GM18873 (cell line): Measurements from ENCODE around the gene PI4KA.
"Not testable (repeated sequence)": the region's sequence is repeated elsewhere in the genome, so short reads cannot be mapped to it uniquely, and the experiment has no call there.

Experiments
- ATAC-seq: cut with Tn5 transposase; IDR thresholded peaks from one replicate; pipeline ENCODE4 v1.9.1; 2021; ENCODE audit warnings: mild to moderate bottlenecking, moderate library complexity, moderate number of reproducible peaks; ENCODE audit not compliant: unreplicated experiment, low FRiP score

The PI4KA gene

DNA sequence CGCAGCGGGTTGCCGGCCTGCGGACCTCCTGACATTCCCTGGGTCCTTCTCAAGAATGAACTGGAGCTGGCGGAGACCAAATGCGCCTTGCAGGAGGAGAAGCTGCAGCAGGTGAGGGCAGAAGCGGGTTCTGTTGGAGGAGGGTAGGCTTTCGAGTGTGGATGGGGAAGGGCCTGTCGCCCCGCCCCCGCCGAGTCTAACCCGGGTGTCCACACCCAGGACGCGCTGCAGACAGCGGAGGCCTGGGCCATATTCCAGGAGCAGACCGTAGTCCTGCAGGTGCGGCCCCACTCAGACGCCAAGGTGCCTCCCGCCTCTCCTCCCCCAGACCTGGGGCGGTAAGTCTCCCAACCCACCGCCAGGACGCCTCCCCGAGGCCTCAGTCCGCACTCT, 155.2 kb downstream of the PI4KA start:
- ATAC-seq = peak; percentile 11

DNA sequence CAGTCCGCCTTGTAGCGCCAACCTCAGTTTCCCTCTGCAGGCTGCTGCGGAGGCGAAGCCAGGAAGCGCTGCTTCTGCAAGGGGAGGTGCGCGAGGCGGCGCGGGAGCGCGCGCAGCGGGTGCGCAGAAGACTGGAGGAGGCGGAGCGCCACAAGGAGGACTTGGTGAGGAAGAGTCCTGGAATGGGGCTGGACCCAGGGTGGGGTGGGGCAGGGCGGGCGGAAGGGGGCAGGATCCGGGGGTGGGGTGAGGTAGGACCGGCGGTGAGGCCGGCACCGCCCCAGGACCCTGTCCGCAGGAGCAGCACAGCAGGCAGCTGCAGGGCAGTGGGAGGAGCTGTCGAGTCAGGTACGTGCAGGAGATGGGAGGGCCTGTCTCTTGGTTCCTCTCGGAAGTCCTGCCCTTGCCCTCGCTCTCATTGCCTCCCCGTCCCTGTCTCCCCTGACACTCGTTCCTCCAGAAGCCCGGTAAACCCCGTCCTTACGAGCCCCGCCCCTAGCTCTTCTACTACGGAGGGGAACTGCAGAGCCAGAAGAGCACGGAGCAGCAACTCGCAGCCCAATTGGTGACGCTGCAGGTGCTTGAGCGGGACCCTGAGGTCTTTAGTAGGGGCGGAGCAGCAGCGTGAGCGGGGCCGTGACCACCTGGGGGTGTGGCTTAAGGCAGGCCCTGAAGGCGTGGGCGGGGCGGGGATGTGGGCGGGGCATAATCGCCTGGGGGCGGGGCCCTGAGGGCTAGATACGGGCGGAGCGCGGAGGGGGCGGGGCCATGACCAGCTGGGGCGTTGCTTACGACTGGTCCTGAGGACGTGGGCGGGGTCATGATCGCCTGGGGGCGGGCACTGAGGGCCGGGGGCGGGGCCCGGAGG, 155.8 kb downstream of the PI4KA start:
- ATAC-seq = peak; percentile 59

DNA sequence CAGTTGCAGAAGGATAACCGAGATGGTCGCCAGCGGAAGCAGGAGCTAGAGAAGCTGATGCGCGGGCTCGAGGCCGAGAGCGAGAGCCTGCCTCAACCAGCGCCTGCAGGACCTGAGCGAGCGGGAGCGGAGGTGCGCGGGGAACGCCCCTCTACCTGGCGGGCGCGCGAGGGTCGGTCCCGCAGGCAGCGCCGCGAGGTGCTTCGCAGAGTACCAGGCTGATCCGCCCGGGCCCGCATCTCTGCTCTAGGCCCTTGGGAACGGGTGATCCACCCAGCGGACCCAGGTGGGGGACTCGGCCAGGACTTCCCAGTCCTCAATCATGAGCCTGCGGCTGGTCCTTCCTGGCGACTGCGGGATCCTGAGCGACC, 156.5 kb downstream of the PI4KA start:
- ATAC-seq = peak; percentile 22

DNA sequence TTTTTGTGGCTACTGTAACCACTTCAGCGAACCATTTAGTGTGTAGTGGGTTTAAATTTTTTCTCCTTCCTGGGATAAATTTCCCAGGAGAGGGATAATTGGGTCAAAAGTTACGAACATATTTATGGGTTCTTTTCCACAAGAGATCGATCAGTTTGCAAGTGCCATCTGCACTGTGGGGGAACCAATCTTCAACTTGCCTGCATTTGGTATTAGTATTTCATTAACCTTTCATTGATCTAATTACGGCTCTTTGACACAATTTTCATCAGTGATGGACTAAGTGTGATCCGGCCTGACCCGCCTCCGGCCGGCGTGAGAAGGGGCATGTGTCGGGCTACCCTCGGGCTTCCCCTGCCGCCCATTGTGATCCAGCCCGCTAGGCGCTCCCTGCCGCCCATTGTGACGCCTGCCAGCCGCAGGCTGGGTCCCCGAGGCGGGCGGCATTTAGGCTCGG, 156.9 kb downstream of the PI4KA start:
- peak; percentile 7 for ATAC-seq

DNA sequence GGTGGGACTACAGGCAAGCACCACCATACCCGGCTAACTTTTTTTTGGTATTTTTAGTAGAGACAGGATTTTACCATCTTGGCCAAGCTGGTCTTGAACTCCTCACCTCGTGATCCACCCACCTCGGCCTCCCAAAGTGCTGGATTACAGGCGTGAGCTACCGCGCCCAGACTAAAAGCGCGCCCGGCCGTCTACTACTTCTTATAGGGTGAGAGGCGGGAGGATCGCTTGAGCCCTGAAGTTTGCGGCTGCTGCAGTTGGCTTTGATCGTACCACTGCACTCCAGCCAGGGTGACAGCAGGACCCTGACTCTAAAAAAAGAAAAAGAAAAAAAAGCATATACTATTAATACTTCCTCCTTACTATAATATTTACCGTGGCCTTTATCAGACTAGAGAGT, 158.3 kb downstream of the PI4KA start:
- not testable (repeated sequence) for ATAC-seq

DNA sequence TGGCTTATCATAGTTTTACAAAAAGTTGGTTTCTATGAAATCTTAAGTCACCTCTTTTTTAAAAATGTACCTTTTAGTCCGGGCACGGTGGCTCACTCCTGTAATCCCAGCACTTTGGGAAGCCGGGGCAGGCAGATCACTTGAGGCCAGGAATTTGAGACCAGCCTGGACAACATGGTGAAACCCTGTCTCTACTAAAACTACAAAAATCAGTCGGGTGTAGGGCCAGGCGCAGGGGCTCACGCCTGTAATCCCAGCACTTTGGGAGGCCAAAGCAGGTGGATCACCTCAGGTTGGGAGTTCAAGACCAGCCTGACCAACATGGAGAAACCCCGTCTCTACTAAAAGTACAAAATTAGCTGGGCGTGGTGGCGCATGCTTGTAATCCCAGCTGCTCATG, 158.8 kb downstream of the PI4KA start:
- ATAC-seq = not testable (repeated sequence)

DNA sequence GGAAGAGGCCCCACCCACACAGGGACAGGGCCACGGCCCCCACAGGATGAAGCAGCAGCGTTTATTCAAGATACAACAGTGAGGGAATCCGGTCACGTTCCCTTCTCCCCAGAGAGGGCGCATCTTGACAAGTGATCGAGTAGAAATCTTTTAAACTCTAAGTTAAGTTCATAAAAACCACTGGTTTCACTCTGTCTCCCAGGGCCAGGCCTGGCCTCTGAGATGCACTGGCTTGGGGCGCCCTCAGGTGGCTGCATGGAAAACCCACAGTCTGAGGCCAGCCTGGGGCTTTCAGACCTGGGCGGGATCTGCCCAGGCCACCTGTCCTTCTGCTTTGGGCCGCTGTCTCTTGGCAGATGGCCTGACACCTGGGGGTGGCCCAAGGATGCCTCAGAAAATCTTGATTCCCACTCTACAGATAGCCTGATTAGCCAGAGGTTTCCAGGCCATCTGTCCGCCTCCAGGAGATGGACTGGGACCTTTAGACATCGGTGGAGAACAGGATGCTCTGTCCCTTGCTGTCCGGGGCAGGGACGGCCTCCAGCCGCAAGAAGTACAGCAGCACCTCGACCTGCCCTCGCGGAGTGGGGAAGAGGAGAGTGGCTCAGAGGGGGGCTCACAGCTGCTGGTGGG, 161.0 kb downstream of the PI4KA start:
- not testable (repeated sequence) for ATAC-seq

DNA sequence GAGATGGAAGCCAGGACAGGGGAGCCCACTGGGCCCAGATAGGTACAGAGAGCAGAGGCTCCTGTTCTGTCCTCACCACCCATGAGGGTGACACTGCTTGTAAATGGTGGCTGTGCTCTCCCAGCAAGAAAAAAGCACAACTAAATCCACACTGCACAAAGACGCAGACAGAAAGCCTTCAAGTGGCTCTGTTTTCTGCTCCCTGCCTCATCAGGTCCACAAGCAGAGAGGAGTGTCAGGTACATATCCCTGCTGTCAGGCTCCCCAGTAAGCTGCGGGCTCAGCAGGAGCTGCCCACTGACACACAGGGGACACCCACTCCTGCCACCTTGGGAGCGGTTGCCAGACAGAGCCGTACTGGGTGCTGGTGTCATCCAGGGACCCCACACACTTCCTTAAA, 162.6 kb downstream of the PI4KA start:
- ATAC-seq = not testable (repeated sequence)

DNA sequence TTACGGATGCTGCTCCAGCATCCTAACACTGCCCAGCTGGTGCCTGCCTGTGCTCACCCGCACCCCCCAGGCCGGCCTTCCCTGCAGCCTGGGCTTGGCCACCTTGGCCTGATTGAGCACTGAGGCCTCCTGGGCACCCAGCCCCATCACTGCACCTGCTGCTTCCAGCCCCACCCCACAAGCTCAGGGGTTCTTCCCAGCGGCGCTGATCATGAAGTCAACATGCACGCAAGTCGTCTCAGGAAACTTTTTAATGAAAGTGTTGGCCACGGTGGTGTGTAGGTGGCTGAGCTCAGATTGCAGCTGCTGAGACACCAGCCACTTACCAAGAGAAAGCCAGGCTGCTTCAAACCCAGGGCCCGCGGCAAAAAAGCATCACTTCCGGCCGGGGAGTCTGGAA, 163.4 kb downstream of the PI4KA start:
- ATAC-seq = not testable (repeated sequence)

DNA sequence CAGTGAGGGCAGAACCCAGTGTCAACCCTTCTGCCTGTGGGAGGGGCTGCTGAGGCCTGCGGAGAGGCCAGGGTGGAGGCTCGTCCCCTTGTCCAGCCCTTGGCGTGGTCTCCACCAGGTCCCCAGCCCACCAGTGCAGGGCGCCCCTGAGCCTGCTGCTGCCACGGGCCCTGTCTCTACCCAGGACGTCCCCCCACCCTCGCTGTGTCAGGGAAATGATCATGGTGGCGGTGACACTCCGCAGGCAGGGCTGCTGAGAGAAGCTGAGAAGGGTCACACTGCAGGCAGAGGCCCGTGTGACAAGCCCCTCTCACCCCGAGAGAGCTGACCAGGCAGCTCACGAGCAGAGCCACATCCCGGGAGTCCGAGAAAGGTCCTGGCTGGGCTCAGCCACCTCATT, 164.4 kb downstream of the PI4KA start:
- ATAC-seq = not testable (repeated sequence)

DNA sequence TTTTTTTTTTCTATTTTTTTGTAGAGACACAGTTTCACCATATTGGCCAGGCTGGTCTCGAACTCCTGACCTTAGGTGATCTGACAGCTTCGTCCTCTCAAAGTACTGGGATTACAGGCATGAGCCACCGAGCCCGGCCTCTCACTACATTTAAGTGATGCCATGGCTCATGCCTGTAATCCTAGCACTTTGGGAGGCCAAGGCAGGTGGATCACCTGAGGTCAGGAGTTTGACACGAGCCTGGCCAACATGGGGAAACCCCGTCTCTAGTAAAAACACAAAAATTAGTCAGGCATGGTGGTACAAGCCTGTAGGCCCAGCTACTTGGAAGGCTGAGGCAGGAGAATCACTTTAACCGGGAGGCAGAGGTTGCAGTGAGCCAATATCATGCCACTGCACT, 165.7 kb downstream of the PI4KA start:
- not testable (repeated sequence) for ATAC-seq

DNA sequence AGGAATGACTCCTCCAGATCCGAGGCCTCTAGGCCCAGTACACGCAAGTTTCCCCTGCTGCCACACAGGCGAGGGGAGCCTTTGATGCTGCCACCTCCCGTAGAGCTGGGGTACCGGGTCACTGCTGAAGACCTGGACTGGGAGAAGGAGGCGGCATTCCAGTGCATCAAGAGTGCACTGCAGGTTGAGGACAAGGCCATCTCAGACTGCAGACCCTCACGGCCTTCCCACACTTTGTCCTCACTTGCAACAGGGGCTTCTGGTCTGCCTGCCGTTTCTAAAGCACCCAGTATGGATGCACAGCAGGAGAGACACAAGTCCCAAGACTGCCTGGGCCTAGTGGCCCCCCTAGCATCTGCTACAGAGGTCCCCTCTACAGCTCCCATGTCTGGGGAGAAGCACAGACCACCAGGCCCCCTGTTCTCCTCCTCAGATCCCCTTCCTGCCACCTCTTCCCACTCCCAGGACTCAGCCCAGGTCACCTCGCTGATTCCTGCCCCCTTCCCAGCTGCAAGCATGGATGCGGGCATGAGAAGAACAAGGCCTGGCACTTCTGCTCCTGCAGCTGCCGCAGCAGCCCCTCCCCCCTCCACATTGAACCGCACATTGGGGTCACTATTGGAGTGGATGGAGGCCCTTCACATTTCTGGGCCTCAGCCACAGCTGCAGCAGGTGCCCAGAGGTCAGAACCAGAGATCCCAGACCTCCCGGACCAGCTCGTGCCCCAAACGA, 167.9 kb downstream of the PI4KA start:
- ATAC-seq = not testable (repeated sequence)

DNA sequence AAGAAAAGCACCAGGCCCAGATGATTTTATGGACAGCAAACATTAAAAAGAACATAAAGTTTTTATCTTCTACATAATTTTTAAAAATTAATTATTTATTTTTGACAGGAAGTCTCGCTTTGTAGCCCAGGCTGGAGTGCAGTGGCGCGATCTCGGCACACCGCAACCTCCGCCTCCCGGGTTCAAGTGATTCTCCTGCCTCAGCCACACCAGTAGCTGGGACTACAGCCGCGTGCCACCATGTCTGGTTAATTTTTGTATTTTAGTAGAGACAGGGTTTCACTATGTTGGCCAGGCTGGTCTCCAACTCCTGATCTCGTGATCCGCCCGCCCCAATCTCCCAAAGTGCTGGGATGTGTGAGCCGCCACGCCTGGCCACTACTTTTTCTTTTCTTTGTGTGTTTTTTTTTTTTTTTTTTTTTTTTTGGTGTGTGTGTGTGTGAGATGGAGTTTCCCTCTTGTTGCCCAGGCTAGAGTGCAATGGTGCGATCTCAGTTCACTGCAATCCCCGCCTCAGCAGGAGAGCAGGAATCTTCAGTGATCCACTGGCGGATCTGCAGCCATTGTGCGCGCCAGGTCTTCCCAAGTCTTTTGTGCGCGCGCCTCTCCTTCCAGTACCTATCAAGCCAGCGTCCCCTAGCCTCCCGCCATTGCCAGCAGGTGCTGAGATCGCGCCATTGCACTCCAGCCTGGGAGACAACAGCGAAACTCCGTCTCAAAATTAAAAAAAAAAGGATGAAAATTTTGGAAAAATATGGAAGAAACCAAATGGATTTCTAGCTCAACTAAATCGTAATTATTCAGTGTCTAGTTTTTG, 171.0 kb downstream of the PI4KA start:
- ATAC-seq = not testable (repeated sequence)

DNA sequence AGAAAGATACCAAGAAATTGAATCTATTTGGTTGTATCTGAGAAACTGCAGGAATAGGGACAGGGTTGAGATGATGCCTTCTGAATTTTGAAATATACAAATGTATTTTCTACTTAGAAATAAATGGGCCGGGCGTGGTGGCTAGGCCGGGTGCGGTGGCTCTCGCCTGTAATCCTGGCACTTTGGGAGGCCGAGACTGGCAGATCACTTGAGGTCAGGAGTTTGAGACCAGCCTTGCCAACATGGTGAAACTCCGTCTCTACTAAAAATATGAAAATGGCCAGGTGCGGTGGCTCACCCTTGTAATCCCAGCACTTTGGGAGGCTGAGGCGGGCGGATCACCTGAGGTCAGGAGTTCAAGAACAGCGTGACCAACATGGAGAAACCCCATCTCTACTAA, 172.8 kb downstream of the PI4KA start:
- ATAC-seq = not testable (repeated sequence)

DNA sequence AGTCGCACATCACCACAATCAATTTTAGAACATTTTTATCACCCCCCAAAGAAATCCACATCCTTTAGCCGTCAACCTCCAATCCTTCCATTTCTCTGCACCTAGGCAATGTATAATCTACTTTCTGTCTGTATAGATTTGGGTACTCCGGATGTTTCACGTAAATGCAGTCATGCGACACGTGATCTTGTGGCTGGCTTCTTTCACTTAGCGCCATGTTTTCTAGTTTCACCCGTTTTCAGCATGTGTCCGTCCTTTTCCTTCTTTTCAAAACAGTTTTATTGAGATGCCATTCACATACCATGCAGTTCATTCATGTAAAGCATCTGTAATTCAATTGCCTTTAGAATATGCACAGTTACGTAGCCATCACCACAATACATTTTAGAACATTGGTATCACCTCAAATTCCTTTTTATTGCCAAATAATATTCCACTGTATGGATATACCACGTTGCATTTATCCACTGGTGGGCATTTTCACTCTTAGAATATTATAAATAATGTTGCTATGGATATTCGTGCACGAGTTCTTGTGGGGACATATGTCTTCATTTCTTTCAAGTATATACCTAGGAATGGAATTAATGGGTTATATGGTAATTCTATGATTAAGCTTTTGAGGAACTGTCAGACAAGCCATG, 179.7 kb downstream of the PI4KA start:
- not testable (repeated sequence) for ATAC-seq

DNA sequence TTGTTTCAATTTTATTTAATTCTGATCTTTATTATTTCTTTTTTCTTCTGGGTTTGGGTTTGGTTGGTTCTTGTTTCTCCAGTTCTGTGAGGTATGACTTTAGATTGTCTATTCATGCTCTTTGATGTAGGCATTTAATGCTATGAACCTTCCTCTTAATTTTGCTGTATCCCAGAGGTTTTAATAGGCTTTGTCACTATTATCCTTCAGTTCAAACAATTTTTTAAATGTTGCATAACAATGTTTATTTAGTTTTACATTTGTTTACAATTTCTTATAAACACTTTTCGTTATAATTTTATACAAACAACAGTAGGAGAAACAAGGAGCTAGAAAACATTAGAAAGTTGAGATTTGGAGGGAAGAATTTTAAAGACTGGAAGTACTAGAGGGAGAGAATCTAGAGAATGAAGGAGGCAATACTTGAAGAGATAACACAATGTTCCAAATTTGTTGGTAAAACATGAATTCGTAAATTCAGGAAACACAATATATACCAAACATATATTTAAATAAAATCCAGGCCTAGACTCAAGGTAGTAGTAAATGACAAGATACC, 180.8 kb downstream of the PI4KA start:
- ATAC-seq = no peak

DNA sequence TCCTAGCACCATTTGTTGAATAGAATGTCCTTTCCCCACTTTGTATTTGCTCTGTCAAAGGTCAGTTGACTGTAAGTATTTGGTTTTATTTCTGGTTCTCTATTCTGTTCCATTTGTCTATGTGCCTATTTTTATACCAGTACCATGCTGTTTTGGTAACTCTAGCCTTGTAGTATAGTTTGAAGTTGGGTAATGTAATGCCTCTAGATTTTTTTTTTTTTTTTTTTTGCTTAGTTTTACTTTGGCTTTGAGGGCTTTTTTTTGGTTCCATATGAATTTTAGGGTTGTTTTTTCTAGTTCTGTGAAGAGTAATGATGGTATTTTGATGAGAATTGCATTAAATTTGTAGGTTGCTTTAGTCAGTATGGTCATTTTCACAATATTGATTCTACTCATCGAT, 183.0 kb downstream of the PI4KA start:
- ATAC-seq = not testable (repeated sequence)

DNA sequence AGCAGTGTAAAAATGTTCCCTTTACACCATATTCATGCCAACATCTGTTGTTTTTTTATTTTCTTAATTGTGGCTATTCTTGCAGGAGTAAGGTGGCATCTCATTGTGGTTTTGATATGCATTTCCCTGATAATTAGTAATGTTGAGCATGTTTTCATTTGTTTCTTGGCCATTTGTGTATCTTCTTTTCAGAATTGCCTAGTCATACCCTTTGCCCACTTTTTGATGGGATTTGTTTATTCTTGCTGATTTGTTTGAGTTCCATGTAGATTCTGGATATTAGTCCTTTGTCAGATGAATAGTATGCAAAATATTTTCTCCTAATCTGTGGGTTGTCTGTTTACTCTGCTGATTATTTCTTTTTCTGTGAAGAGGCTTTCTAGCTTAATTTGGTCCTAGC, 183.6 kb downstream of the PI4KA start:
- ATAC-seq = no peak
